D721Med (cell line): ENCODE measurements around the gene GID4.

Source experiments
- DNase-seq: peaks from one replicate; pipeline ENCODE4 v3.0.0; 2011; ENCODE audit warnings: low spot score; ENCODE audit not compliant: insufficient read length
- FAIRE-seq: peaks from 2 replicates; lab custom pipeline; 2011; peaks lifted over from hg19 to GRCh38; lab: Jason Lieb, UNC
- TF ChIP-seq, protein P1 (sequence below): IDR thresholded peaks from 2 replicates; pipeline ENCODE4 v1.5.1; 2012; ENCODE audit warnings: mild to moderate bottlenecking, control low read depth; ENCODE audit not compliant: insufficient read depth; ENCODE audit errors: missing control alignments

GID4 gene

DNA sequence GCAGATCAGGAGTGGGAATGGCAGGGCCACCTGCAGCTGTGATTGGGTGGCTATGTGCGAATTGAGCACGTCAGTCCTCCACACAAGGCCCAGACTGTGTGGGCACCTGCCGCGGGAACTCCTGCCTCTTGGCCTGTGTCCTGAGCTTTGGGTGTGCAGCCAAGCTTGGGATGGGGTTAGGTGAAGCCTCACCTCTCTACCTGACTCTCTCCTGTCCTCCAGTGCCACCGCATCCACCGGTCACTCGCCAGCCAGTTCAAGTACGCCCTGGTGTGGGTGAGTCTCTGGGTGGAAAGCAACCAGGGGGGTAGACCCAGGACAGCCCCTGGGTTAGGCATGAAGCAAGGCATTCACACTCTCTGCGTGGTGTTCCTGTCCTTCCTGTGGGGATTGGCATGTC is 67.0 kb downstream of the GID4 start:
- TF ChIP-seq, protein P1, sequence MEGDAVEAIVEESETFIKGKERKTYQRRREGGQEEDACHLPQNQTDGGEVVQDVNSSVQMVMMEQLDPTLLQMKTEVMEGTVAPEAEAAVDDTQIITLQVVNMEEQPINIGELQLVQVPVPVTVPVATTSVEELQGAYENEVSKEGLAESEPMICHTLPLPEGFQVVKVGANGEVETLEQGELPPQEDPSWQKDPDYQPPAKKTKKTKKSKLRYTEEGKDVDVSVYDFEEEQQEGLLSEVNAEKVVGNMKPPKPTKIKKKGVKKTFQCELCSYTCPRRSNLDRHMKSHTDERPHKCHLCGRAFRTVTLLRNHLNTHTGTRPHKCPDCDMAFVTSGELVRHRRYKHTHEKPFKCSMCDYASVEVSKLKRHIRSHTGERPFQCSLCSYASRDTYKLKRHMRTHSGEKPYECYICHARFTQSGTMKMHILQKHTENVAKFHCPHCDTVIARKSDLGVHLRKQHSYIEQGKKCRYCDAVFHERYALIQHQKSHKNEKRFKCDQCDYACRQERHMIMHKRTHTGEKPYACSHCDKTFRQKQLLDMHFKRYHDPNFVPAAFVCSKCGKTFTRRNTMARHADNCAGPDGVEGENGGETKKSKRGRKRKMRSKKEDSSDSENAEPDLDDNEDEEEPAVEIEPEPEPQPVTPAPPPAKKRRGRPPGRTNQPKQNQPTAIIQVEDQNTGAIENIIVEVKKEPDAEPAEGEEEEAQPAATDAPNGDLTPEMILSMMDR: no peak
- FAIRE-seq (no peak), DNase-seq (no peak)

DNA sequence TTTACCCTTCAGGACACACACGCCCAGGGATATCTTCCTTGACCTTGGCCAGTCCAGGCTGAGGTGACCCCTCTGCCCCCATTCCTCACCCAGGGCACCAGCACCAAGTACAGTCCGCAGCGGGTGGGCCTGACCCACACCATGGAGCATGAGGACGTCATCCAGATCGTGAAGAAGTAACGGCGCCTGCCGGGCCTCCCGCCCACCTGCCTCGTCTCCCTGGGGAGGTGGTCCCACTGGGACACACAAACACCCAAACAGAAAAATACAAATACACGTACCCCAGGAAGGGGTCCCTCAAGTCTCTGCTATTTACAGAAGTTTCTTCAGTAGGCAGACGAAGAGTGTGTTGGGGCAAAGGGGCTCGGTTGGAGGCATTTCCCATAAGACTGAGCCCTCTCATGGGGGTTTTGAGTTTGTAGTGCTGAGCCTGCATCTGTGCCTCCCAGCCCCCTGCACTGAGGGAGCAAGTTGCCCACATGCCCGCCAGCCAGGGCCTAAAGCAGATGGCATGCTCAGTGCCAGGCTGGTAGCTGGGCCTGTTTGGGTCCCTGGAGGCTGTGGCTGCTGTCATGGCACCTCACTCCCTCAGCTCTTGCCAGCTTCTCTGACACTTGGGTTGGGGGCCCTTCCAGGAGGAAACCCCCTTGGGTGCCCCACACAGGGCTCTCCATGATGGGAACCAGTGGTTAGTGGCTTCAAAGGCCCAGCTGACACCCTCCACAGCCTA is 68.0 kb downstream of the GID4 start:
- DNase-seq: no peak
- FAIRE-seq: no peak
- TF ChIP-seq, protein P1: no peak

DNA sequence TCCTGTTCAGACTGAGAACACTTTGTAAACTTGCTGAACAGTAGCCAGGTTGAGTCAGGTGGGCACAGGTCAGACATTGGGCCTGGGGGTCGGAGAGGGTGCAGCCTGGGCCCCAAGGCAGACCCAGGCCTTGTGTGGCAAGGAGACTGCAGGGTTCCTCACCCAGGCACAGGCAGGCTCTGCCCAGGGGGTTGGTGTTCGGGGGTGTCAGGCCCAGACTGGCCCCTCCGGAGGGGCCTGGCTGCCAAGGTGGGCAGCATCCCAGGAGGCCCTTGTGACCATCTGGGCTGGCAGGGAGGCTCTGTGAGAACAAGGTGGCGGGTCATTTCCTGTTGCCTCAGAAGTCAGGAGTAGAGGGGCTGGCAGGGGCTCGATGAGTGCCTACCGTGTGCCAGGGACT is 68.8 kb downstream of the GID4 start:
- DNase-seq: no peak
- no peak for FAIRE-seq
- TF ChIP-seq, protein P1: no peak

DNA sequence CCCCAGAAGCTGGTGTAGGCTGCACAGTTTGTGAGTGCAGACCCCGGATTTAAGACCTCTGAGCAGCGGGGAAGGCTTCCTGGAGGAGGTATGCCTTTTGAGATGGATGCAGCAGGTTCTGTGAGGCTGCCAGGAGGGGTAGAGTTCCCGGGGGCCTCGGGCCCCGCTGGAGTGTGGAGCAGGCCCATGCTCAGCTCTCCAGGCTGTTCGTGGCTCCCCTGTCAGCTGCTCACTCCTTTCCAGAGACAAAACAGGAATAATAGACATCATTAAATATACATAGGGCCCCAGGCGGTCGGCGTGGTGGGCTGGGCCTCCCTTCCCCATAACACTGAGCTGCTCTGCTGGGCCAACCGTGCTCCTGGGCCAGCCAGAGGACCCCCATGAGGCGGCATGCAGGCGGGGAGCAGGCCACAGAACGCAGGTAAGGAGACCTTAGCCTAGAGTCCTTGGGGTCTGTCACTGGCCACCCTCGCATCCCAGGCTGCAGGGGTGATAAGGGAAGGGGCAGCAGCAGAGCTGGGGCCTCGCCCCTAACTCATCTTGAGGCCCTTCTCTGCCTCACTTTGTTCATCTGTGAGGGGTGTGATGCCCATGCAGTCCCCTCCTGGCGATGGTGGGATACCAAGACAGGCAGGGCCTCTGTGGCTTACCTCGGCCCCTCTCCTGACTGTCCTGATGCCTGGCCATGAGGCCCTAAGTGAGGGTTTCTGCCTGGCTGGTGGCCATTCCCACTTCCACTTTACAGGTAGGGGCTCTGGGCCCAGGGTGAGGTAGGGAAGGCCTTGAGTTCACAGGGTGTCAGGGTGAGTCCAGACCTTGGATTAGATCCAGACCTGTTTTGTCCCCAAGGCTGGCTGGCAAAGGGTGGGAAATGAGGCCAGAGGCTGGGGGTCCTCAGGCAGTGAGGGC is 69.4 kb downstream of the GID4 start, which contains the start of gene MYO15A:
MYO15A (plus strand) TSS at position 356 of the 912 bp plus-strand sequence. CDS start 10,045 bp downstream, outside the sequence.
- DNase-seq (no peak), FAIRE-seq (no peak)
- TF ChIP-seq, protein P1: no peak

DNA sequence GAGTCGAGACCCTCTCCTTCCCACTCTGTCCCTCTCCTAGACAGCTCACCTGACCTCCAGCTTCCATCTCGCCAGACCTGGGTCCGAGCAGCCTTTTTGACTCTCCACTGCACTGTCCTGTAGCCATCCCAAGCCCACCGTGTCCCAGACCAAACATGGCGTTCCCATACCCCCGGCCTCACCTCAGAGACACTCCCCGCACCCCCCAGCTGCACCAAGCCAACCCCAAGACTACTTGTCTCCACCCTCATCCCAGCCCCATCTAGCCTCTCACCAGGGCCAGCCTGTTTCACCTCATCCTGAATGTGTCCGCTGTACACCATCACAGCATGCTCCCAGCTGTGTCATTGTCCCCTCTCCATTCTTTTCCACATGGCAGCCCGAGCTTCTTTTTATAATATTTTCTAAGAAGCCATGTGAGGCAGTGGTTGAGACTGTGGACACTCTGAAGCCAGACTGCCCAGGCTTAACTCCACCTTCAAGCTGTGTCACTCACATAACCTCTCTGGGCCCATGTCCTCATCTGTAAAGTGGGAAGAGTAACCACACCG is 70.8 kb downstream of the GID4 start:
- DNase-seq (no peak), FAIRE-seq (no peak)
- TF ChIP-seq, protein P1: no peak

DNA sequence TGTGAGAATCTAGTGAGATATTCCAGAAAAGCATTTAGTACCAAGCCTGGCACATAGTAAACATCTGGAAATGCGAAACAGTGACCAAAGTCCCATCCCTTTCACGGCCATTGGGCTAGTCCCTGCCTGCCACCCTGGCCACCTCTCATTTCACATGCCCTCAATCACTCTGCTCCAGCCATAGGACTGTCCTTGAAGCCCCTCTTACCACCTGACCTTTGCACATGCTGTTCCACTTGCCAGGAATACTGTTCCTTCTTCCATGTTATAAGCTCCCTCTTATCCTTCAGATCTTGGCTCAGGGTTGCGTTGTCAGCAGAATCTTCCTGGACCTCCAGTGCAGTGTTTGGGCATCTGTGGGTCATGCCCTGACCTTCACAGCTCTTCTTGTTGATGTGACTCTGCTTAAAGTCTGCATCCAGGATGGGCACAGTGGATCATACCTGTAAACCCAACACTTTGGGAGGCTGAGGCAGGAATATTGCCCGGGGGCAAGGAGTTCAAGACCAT is 71.5 kb downstream of the GID4 start:
- TF ChIP-seq, protein P1: no peak
- DNase-seq (no peak), FAIRE-seq (no peak)
